ENCODE results near the gene HSPA4L. TPM values are rescaled to one million over a fixed set of nuclear protein-coding genes. Genes with fewer than 3 reads are reported as not detected.

HSPA4L gene
- total RNA-seq, 1 donor from 2014 or later: 3.0 TPM

DNA sequence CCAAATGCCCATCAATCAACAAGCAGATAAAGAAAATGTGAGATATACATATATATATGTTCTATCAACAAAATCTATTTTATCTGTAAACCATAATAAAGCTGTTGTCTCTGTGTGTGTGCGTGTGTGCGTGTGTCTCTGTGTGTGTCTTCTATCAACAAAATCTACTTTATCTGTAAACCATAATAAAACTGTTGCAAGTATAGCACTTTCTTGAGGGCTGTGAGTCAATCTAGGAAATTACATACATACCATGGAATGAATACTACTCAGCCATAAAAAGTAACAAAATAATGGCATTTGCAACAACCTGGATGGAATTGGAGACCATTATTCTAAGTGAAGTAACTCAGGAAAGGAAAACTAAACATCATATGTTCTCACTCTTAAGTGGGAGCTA, 86.1 kb downstream of the HSPA4L start:
- Histone ChIP-seq H3K4me1 (peaks cover 14% of the 10 kb centered on the region), H3K4me3 (no peak overlapping the region), H3K27ac (no peak overlapping the region), H3K27me3 (ENCODE audit: low read depth) (no peaks in the 10 kb centered on the region), H3K36me3 (no peaks in the 10 kb centered on the region), H3K9me3 (no peaks in the 10 kb centered on the region)
- DNase-seq: no peak
- intact Hi-C loops (cut with DNase I): no loop called here
- ATAC-seq: no peak
- TF ChIP-seq, protein P1, sequence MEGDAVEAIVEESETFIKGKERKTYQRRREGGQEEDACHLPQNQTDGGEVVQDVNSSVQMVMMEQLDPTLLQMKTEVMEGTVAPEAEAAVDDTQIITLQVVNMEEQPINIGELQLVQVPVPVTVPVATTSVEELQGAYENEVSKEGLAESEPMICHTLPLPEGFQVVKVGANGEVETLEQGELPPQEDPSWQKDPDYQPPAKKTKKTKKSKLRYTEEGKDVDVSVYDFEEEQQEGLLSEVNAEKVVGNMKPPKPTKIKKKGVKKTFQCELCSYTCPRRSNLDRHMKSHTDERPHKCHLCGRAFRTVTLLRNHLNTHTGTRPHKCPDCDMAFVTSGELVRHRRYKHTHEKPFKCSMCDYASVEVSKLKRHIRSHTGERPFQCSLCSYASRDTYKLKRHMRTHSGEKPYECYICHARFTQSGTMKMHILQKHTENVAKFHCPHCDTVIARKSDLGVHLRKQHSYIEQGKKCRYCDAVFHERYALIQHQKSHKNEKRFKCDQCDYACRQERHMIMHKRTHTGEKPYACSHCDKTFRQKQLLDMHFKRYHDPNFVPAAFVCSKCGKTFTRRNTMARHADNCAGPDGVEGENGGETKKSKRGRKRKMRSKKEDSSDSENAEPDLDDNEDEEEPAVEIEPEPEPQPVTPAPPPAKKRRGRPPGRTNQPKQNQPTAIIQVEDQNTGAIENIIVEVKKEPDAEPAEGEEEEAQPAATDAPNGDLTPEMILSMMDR (IDR thresholded peaks at IDR 0.05): no peak

- Histone ChIP-seq H3K36me3 (no peaks in the 10 kb centered on the region), H3K27ac (no peak overlapping the region), H3K4me3 (no peak overlapping the region), H3K4me1 (peaks cover 14% of the 10 kb centered on the region), H3K27me3 (ENCODE audit: low read depth) (no peaks in the 10 kb centered on the region), H3K9me3 (no peaks in the 10 kb centered on the region)
- peak in 1 of 2 donors; percentile 11 for ATAC-seq
- intact Hi-C loops (cut with DNase I): no loop called here
- TF ChIP-seq, protein P1 (IDR thresholded peaks at IDR 0.05): no peak
- DNase-seq: no peak
Measured at GRCh38 chr4:127870281-127870680, 88.2 kb downstream of the HSPA4L start.

DNA sequence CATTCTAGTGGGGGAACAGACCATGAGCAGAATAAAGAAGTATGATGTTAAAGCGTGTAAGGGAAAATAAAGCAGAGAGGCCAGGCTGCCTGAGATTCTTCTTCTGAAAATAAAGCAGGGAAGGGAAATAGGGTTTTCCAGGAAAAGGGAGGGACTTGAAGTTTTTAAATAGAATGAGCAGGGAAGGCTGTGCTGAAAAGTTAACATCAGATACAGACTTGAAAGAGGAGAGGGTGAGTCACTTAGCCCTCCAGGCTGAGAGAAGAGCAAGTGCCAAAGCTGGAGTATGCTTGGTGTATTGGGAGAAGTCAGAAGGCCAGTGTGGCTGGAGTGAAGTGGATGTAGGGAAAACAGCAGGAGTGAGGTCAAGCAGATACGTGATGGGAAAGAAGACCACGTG, 88.6 kb downstream of the HSPA4L start:
- H3K9me3 ChIP-seq: no peaks in the 10 kb centered on the region
- peak; percentile 71 to 87 for ATAC-seq
- H3K27me3 ChIP-seq (ENCODE audit: low read depth): no peaks in the 10 kb centered on the region
- H3K36me3 ChIP-seq: no peaks in the 10 kb centered on the region
- no peak overlapping the region for H3K4me3 ChIP-seq
- no peak for DNase-seq
- no peak overlapping the region for H3K27ac ChIP-seq
- intact Hi-C loops (cut with DNase I): no loop called here
- TF ChIP-seq, protein P1 (IDR thresholded peaks at IDR 0.05): no peak
- H3K4me1 ChIP-seq: peaks cover 14% of the 10 kb centered on the region

DNA sequence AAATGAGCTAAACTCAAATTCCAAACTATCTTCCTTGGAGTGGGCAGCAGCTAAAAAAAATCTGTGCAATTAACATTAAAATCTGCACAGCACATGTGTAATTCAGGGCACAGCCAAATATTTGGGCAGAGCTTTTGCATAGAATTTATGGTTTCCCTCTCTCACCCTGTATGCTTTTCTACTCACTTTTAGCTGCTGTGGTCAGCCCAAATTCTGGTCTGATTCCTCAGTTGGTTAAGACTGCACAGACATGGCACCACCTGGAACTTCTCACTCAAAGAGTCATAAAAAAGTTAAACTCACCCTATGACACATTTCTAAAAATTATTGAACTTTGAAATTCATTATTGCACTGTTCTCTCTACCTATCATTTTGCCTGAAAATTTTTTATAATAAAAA, 93.7 kb downstream of the HSPA4L start:
- Histone ChIP-seq H3K4me1 (peaks cover 12% of the 10 kb centered on the region), H3K27me3 (ENCODE audit: low read depth) (no peaks in the 10 kb centered on the region), H3K9me3 (no peaks in the 10 kb centered on the region), H3K27ac (no peak overlapping the region), H3K4me3 (no peak overlapping the region), H3K36me3 (no peaks in the 10 kb centered on the region)
- TF ChIP-seq, protein P1 (IDR thresholded peaks at IDR 0.05): no peak
- DNase-seq (no peak), ATAC-seq (no peak)
- intact Hi-C loops (cut with DNase I): no loop called here

GRCh38 chr4:127880763-127881562, 98.8 kb downstream of the HSPA4L start, which contains the start of gene PLK4:
Gene PLK4, plus strand, starts transcription at chr4:127880893. Its CDS starts 242 bp downstream, at chr4:127881135.
- Histone ChIP-seq H3K27me3 (ENCODE audit: low read depth) (no peaks in the 10 kb centered on the region), H3K4me3 (peak within 1 kb of the TSS; percentile 87), H3K27ac (peak within 1 kb of the TSS; percentile 79), H3K36me3 (no peaks in the 10 kb centered on the region), H3K4me1 (peaks cover 13% of the 10 kb centered on the region), H3K9me3 (no peaks in the 10 kb centered on the region)
- TF ChIP-seq, protein P1 (IDR thresholded peaks at IDR 0.05): no peak
- intact Hi-C loops (cut with DNase I): no loop called here
- ATAC-seq: peak; percentile 99
- peak; percentile 96 for DNase-seq
